ENCODE measurements around the gene PRDM5.

Gene PRDM5

GRCh38 chr4:120733054-120733453 lies 189.5 kb downstream of the PRDM5 start:
- no peak for TF ChIP-seq CTCF (conservative IDR thresholded peaks at IDR 0.05; ENCODE audit: low read depth)
- DNase-seq (ENCODE audit: low spot score), result no peak
- H3K27ac ChIP-seq, result no peak overlapping the region
- CTCF ChIA-PET, result no interaction called here
- POLR2A ChIA-PET (ENCODE audit: low non-redundant PET), result interaction anchor here (0.6 kb wide), 1 partner anchor 527 kb away, joined by 5 read pairs; no protein-coding TSS in a partner anchor

DNA sequence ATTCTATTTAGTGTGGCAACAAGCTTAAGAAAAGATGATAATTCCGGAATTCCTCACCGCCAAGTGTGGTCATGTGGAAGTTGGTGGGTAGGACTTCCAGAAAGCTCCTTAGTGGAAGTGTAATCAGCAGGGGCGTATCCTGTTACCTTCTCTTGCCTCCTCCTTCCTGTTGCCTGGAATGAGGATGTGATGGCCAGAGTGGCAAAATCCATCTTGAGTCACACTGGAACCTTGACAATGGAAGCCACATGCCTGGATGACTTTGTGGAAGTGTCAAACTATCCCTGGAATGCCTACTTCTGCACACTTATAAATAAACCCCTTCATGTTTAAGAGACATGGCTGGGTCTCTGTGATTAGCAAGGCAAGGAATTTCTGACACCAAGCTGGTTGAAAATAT lies 191.0 kb downstream of the PRDM5 start:
- DNase-seq (ENCODE audit: low spot score), result no peak
- TF ChIP-seq CTCF (conservative IDR thresholded peaks at IDR 0.05; ENCODE audit: low read depth), result no peak
- no peak overlapping the region for H3K27ac ChIP-seq
- ChIA-PET CTCF (no interaction called here), POLR2A (ENCODE audit: low non-redundant PET) (no interaction called here)

DNA sequence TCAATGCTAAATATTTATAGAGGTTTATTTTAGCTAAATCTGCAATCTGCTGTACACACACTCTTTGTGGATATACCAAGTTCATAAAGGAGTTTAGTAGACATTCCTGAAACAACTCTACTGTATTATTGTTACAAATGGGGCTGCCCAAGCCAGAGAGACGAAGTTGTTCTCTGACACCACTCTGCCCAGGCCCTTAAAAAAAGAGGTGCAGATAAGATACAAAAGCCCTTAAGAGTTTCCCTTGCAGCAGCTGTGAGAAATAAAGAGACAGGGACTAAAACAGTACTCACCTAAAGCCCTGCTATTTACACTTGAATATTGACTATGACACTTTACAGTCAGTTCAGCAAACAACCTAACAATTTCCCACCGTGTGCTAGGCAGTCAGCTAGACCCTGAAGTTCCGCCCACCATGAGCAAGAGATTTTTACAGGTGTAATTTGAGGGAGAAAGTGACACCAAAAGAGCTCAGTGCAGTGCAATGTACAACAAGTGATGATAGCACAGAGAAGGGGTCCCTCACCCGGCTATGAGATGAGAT lies 191.7 kb downstream of the PRDM5 start:
- no peak for DNase-seq (ENCODE audit: low spot score)
- CTCF ChIA-PET, result interaction anchor here (0.6 kb wide), 1 partner anchor 14 kb away, joined by 3 read pairs; no protein-coding TSS in a partner anchor
- H3K27ac ChIP-seq, result no peak overlapping the region
- no peak for TF ChIP-seq CTCF (conservative IDR thresholded peaks at IDR 0.05; ENCODE audit: low read depth)
- POLR2A ChIA-PET (ENCODE audit: low non-redundant PET), result no interaction called here

DNA sequence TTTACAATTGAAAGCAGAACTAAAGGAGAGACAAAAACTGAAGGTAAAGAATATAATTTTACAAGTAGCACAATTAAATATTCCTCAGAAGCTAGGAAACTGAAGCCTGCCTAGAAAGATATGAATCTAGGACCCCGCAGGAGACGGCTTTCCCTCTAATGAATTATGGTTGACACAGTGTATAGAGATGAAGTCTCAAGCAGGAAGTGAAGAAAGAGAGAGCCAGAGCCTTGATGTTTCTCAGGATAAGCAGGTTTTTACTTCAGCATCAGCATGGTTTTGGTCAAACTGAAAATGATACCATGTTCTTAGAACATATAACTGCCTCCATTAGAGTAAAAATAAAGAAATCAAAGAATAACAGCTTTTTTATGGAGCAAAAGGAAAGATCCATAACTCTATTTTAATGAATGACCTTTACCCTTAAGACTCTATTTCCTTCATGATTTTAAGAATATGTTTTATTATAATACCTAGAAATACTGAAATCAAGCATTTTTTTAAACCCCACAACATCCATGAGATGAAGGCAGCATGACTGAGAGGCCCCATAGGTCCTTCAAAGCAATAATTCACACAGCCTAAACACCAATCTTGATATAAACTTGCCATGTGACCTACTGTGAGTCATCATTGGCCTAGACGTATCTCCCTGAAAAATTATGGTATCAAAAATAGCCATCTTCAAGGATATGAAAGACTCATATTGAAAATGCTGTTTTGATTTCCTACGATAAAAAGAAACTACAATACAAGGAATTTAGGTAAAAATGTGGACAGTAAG lies 193.4 kb downstream of the PRDM5 start:
- no peak overlapping the region for H3K27ac ChIP-seq
- ChIA-PET CTCF (interaction anchor here (0.5 kb wide), 1 partner anchor 83 kb away, joined by 3 read pairs; no protein-coding TSS in a partner anchor), POLR2A (ENCODE audit: low non-redundant PET) (no interaction called here)
- DNase-seq (ENCODE audit: low spot score), result no peak
- no peak for TF ChIP-seq CTCF (conservative IDR thresholded peaks at IDR 0.05; ENCODE audit: low read depth)

- POLR2A ChIA-PET (ENCODE audit: low non-redundant PET), result no interaction called here
- CTCF ChIA-PET, result no interaction called here
- no peak for DNase-seq (ENCODE audit: low spot score)
- TF ChIP-seq CTCF (conservative IDR thresholded peaks at IDR 0.05; ENCODE audit: low read depth), result no peak
- H3K27ac ChIP-seq, result no peak overlapping the region
Measured at GRCh38 chr4:120725639-120726580, 196.6 kb downstream of the PRDM5 start.

DNA sequence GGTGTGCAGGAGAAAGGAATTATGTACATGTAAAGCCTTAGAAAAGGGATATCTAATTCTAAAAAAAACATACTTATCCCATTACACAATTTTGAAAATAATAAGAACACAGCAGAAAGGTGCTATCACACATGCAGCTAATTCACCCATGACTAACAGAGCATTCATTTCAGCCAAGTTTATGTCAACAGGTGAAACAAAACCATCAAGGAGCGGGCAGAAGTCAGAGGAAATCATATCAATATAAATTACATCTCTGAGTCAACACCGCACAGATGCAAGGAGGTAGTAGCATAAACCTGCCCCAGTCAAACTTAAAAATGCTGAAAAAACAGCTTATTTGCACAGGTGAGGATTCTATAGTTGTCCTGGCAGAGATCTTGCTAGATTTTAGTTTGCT lies 197.9 kb downstream of the PRDM5 start:
- peak; percentile 18 for DNase-seq (ENCODE audit: low spot score)
- ChIA-PET CTCF (interaction anchor here (0.6 kb wide), 1 partner anchor 1963 kb away, joined by 9 read pairs; no protein-coding TSS in a partner anchor), POLR2A (ENCODE audit: low non-redundant PET) (no interaction called here)
- no peak overlapping the region for H3K27ac ChIP-seq
- no peak for TF ChIP-seq CTCF (conservative IDR thresholded peaks at IDR 0.05; ENCODE audit: low read depth)

Measured in RWPE1 (cell line).